Stimulated activated CD4-positive, alpha-beta T cell treated with anti-CD3 and anti-CD28 coated beads, Interleukin-12 subunit alpha, Interleukin-12 subunit beta, amount 100 ng/mL, for 4 hours (primary cell): ENCODE results near the gene RBBP8NL.

Experiments
- DNase-seq: peaks from one replicate; pipeline ENCODE4 v3.0.0-alpha.2; 2020

RBBP8NL gene

GRCh38 chr20:62371588-62372041 lies 55.7 kb downstream of the RBBP8NL start:
- DNase-seq: no peak

- DNase-seq: no peak
Measured at GRCh38 chr20:62370807-62371587, 56.3 kb downstream of the RBBP8NL start.

- DNase-seq: no peak
Measured at GRCh38 chr20:62370115-62370806, 57.1 kb downstream of the RBBP8NL start.

- DNase-seq: no peak
Measured at GRCh38 chr20:62369815-62370114, 57.6 kb downstream of the RBBP8NL start.

DNA sequence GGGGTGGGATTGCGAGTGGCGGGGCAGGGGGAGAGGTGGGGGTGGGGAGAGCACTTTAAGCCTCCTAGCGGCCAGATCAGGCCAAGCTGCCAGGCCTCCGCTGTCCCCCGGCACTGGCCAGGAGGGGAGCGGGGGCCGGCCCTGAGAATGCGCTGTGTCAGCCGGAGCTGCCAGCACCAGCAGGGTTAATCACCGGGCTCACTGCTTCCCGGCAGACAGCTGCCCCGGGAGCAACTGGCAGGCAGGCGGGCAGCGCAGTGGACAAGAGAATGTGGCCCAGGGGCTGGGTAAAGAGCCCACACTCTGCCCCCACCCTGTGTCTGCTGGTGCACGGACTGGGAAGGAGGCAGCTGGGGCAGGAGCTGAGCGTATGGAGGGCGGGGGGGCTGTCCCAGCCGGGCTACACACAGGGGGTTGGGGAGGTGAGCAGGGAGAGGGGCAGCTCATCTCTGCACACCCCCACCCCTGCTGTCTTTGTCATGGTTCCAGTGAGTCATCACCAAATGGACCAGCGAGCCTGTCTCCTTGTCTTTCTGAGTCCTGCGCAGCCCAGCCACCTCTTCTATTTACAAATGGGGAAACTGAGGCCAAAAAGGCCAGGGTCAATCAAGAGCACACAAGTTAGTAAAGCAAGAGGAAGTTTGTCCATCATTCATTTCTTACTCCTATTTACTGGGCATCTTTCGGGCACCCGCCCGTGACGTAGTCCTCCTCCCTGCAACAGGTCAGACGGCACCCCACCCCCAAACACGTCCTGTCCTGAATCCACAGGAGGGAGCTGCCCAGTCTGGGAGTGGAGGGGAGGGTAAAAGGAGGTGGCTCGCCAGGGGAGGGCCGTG lies 58.1 kb downstream of the RBBP8NL start:
- DNase-seq: no peak

- no peak for DNase-seq
Measured at GRCh38 chr20:62368392-62368975, 58.9 kb downstream of the RBBP8NL start.

GRCh38 chr20:62367633-62368391 lies 59.5 kb downstream of the RBBP8NL start:
- DNase-seq: no peak

GRCh38 chr20:62367136-62367632 lies 60.2 kb downstream of the RBBP8NL start, which contains the start of gene LAMA5:
LAMA5 (minus strand) TSS chr20:62367312; CDS start chr20:62367245, 67 bp downstream.
- no peak for DNase-seq

GRCh38 chr20:62366370-62367135 lies 60.8 kb downstream of the RBBP8NL start:
- DNase-seq: no peak

DNA sequence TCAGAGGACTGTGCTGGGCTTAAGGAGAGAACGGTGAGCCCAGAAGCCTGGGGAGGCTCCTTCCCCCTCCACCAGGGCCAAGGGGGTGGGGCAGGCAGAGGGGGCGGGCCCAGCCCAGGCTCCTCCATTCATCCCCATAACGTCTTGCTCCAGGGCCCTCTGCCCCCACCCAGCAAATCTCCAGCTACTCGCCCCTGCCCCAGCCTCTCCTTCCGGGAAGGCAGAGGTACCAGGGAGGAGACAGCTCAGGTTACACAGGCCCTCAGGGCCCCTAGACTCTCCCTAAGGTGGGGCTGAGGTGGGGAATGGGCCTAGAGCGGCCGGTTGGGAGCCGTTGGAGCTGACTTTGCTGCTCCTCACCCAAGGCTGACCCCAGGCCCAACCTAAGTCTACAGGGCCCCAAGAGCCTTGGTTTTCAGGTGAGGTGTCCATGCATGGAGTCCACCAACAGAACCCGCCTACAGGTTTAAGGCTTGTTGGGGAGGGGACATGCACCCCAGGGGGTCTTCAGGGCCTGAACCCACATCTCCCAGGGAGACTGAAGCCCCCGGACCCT lies 61.4 kb downstream of the RBBP8NL start:
- DNase-seq: no peak

DNA sequence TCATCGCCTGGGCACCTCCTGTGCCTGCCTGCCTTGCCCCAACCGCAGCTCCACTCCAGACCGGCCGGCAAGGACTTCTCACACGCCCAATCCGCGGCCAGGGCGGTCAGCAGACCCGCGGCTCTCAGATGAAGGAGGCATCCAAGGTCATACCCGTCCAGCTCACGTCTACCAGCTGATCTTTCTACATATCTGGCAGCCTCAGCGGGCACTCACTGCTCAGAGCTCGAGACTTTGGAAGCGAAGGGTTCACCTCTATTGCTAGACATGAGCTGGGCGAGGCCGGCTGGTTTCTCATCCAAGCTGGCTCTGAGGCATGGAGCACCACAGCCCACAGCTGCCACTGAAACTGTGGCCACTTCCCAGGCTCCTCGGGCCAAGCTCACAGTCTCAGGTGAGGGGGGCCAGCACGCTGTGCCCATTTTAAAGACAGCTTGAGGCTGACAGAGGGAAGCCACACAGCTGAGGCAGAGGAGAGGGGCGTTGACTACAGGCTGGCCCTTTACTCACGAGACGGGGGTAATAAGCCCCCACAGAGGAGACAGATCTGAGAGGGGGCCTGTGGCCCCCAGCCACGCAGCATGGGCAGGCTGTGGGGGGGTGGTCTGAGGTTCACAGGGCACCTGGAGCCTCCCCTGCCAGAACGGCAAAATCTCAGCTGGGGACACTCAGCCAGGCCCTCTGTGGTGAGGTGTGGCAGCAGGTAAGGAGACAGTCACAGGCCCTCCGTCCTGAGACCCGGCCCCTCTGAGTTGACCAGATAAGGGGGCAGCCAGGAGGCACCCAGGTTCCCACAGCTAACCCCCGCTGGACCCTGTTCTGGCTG lies 62.2 kb downstream of the RBBP8NL start:
- DNase-seq: no peak

DNA sequence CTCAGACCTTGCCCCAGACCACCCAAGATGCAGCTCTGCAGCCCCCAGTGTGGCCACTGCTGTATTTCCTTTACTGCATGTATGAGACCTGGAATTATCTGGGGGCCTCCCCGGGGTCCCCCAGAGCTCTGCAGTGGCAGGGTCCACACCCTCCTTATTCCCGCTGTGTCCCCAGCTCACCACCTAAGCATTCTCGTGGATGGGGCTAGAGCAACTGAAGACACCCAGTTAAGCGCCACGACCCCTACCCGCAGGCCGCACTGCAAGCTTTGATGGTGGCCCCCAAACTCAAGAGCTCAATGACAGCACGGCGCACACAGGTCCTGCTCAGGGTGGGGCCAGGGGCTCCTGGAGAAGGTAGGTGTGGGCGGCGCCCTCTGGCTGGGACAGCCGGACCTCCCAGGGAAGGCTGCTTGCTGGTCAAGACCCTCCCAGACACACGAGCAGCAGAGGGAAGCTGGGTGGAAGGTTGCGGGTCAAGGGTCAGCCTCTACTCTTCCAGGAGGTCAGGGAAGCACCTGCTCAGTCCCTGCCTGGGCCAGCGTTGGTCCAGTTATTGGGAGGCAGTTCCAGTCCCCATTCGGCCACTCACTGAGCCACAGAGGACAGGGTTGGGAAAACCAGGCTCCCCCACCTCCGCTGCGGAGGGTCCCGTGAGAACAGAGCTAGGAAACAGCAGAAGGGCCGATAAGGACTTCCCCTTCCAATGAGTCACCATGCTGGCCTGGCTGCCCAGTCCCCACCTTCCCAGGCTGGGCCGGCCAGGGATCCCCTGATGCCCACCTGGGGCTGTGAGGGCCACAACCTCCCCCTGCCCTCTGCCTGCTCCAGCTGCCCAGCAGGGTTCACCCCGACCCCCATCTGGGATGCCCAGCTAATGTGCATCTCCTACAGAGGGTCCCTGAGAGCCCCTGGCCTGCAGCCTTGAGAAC lies 63.2 kb downstream of the RBBP8NL start:
- no peak for DNase-seq

GRCh38 chr20:62362991-62363919 lies 64.1 kb downstream of the RBBP8NL start:
- no peak for DNase-seq

GRCh38 chr20:62362590-62362940 lies 64.8 kb downstream of the RBBP8NL start:
- no peak for DNase-seq

- no peak for DNase-seq
Measured at GRCh38 chr20:62361799-62362589, 65.3 kb downstream of the RBBP8NL start.

DNA sequence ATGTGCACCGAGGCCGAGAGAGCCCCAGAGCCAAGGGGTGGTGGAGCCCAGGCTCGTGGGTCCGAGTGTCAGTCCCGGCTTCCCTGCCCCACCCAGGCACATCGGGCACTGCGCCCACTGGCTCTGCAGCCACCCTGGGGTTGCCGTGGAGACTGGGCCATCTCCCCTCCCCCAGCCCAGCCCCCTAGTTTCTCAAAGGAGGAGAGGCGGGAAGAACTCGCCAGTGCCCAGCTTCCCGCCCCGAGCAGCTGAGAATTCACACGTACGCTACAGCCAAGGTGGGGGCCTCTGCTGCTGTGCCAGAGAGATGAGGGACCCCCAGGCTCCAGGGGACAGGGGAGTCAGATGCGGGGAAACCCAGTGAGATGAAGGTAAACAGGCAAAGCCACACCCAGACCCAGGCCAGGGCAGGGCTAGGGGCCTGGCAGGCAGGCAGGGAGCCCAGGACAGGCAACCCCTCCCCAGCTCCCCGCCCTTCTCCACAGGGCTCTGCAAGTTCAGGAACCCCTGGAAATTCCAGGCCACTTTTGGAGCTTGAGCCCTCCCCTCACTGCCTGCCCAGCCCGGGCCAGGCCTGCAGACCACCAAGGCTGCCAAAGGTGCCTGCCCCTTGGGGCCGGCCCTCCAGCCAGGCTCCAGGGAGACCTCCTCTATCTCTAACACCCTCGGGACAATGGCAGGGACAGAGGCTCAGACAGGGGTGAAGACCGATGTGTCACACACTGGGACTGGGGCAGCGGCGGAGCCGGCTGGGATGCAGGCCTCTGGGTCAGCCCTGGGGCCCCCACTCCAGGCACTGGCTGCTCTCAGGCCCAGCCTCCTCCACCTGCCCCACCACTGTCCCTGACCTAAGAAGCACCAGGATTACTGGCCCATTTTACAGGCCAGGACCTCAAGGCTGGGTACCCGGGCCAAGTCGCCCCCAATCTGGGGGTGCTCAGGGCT lies 66.2 kb downstream of the RBBP8NL start:
- no peak for DNase-seq
